ENCODE data around the gene SLC12A7.

GRCh38 chr5:1043327-1043726 is 68.5 kb downstream of the SLC12A7 start:
- TF ChIP-seq EHMT2 (IDR thresholded peaks at IDR 0.05; ENCODE audit: borderline replicate concordance, low read depth, low read length) (no peak), ZEB1 (IDR thresholded peaks at IDR 0.05; ENCODE audit: insufficient replicate concordance, low read depth) (no peak), ZNF318 (CRISPR knock-in tag; IDR thresholded peaks at IDR 0.05) (no peak), HNRNPL (IDR thresholded peaks at IDR 0.05; ENCODE audit: low read depth, low read length) (no peak)
- TF ChIP-seq, protein P1, sequence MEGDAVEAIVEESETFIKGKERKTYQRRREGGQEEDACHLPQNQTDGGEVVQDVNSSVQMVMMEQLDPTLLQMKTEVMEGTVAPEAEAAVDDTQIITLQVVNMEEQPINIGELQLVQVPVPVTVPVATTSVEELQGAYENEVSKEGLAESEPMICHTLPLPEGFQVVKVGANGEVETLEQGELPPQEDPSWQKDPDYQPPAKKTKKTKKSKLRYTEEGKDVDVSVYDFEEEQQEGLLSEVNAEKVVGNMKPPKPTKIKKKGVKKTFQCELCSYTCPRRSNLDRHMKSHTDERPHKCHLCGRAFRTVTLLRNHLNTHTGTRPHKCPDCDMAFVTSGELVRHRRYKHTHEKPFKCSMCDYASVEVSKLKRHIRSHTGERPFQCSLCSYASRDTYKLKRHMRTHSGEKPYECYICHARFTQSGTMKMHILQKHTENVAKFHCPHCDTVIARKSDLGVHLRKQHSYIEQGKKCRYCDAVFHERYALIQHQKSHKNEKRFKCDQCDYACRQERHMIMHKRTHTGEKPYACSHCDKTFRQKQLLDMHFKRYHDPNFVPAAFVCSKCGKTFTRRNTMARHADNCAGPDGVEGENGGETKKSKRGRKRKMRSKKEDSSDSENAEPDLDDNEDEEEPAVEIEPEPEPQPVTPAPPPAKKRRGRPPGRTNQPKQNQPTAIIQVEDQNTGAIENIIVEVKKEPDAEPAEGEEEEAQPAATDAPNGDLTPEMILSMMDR (CRISPR knock-in tag; IDR thresholded peaks at IDR 0.05): no peak
- TF ChIP-seq, protein P2, sequence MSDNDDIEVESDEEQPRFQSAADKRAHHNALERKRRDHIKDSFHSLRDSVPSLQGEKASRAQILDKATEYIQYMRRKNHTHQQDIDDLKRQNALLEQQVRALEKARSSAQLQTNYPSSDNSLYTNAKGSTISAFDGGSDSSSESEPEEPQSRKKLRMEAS (IDR thresholded peaks at IDR 0.05): no peak
- TF ChIP-seq, protein P3, sequence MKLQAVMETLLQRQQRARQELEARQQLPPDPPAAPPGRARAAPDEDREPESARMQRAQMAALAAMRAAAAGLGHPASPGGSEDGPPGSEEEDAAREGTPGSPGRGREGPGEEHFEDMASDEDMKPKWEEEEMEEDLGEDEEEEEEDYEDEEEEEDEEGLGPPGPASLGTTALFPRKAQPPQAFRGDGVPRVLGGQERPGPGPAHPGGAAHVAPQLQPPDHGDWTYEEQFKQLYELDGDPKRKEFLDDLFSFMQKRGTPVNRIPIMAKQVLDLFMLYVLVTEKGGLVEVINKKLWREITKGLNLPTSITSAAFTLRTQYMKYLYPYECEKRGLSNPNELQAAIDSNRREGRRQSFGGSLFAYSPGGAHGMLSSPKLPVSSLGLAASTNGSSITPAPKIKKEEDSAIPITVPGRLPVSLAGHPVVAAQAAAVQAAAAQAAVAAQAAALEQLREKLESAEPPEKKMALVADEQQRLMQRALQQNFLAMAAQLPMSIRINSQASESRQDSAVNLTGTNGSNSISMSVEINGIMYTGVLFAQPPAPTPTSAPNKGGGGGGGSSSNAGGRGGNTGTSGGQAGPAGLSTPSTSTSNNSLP (IDR thresholded peaks at IDR 0.05; ENCODE audit: low read depth, low read length): no peak
